ENCODE data around the gene SPAG4.
A peak's percentile ranks its signal among the peaks of the same experiment; 100 is the strongest.

SPAG4 gene

GRCh38 chr20:35615667-35616464 lies at the start of gene SPAG4:
Gene SPAG4, plus strand, starts transcription at chr20:35615829. Its CDS starts 175 bp downstream, at chr20:35616004.
- peak; percentile 93 for DNase-seq

GRCh38 chr20:35568645-35569044 lies 47.0 kb upstream of the SPAG4 start:
- DNase-seq, result no peak

GRCh38 chr20:35571555-35571954 lies 44.1 kb upstream of the SPAG4 start:
- no peak for DNase-seq

- DNase-seq, result no peak
Observed at GRCh38 chr20:35572838-35573237, 42.8 kb upstream of the SPAG4 start.

- no peak for DNase-seq
Observed at GRCh38 chr20:35575958-35576357, 39.7 kb upstream of the SPAG4 start.

DNA sequence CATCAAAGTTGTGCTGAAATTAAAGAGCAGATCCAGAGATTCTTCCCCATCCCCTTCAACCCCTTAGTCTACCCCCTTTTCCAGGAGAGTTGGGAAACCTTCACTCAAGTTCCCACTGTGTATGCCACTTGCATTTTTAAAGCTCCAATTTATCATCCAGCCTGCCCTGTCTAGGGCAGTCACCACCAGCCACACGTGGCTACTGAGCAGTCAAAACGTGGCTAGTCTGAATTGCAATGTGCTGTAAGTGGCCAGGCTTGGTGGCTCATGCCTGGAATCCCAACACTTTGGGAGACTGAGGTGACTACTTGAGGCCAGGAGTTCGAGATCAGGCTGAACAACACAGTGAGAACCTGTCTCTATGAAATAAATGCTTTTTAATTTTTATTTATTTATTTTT lies 38.8 kb upstream of the SPAG4 start:
- no peak for DNase-seq

DNA sequence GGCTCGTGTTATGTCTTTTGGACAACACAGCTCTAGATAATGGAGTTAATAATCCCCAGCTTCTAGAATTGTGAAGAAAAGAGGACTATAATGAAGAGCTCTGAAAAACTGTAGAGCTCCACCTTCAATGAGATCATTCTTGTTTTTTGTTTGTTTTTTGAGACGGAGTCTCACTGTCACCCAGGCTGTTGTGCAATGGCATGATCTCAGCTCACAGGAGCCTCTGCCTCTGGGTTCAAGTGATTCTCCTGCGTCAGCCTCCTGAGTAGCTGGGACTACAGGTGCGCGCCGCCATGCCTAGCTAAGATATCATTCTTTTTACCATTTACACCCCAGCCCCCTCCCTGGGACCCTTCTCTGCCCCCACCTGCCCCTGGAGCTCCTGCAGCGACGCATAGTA lies 37.2 kb upstream of the SPAG4 start:
- no peak for DNase-seq

DNA sequence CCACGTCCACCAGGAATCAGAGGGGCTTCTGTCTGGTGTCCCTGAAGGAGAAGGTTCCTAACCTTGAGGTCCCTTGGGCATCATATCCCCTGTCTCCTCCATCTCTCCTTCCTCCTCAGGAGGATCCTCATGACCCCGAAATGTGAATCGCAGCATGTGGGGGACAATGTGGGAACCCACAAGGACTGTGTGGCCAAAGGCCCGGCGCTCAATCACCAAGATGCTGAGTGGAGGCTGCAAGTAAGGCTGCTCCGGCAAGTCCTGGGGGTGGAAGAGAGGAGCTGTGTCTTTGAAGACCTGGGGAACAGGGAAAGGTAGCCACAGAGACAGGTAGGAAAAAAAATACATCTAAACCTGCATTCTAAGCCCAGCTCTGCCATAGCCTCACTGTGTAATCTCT lies 36.4 kb upstream of the SPAG4 start:
- DNase-seq, result no peak

DNA sequence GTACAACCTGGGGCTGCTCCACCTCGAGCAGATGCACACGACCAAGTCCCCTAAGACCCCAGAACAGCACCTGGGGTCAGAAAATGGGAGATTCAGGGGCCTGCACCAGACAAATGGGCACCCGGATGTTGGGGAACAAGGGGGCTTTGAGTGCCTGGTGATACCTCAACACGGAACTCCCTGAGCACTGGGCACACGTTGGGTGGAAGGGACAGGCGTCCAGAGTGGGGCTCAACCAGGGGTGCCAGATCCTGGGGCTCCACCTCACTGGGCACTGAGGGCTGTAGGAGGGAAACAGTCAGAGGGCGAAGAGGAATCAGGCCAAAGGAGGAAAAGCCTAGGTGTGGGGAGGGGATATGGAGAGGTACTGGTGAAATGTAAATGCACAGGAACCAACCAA lies 33.5 kb upstream of the SPAG4 start:
- DNase-seq, result no peak

GRCh38 chr20:35582741-35583404 lies 32.8 kb upstream of the SPAG4 start:
- DNase-seq, result no peak

GRCh38 chr20:35583636-35584560 lies 31.7 kb upstream of the SPAG4 start:
- DNase-seq, result no peak

GRCh38 chr20:35586751-35587425 lies 28.7 kb upstream of the SPAG4 start:
- no peak for DNase-seq

GRCh38 chr20:35587436-35587835 lies 28.2 kb upstream of the SPAG4 start:
- DNase-seq, result no peak

DNA sequence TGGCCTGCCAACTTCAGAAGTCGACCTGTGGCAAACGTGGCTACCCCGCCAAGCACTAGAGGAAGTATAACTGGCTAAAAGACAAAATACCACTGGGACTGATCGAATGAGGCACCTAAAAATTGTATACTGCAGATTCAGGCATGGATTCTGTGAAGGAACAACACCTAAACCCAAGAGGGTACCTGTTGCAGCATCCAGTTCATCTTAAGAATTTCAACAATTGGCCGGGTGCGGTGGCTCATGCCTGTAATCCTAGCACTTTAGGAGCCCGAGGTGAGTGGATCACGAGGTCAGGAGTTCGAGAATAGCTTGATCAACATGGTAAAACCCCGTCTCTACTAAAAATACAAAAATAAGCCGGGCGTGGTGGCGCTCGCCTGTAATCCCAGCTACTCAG lies 27.2 kb upstream of the SPAG4 start:
- DNase-seq, result no peak

DNA sequence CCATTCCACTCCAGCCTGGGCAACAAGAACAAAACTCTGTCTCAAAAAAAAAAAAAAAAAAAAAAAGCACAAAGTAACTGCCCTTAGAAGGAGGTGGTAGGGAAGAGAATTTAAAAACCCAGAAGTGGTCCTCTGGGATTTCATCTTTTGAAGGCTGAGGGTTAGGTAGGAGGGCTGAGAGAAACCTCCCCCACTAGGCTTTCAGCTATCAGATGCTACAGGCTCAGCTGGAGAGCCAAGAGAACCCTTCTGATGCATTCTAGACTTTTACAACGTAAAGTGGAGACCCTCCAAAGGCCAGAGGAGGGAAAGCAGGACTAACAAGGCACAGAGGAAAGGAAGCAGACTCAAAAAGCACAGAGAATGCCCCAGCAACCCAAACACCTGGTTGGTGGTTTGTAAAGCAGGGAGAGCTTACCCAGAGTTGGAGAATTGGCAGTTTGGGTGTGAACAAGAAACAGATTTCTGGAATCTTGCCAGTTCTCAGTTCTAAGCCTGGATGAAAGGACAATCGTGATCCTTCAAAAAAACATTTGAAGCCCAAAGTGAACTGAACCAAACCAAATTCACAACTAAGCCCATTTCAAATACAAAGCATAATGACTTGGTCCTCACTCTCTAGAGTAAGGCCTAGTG lies 23.2 kb upstream of the SPAG4 start:
- no peak for DNase-seq

- DNase-seq, result no peak
Observed at GRCh38 chr20:35595456-35595855, 20.2 kb upstream of the SPAG4 start.

DNA sequence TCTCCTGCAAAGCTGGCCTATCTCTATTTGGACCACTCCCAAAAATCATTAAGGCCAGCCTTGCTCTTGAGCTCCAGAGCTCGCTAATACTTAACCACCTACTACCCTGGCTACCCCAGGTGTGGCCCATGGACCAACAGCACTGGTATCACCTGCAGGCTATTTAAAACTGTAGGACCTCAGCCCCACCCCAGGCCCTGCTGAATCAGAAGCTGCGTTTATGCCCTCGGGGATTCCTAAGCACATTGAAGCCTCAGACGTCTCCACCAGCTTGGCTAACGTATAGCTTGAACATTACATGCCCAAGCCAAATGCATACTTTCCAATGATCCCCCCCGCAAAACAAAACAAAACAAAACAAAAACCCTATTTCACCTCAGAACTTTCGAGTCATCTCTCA lies 19.7 kb upstream of the SPAG4 start:
- DNase-seq, result no peak

DNA sequence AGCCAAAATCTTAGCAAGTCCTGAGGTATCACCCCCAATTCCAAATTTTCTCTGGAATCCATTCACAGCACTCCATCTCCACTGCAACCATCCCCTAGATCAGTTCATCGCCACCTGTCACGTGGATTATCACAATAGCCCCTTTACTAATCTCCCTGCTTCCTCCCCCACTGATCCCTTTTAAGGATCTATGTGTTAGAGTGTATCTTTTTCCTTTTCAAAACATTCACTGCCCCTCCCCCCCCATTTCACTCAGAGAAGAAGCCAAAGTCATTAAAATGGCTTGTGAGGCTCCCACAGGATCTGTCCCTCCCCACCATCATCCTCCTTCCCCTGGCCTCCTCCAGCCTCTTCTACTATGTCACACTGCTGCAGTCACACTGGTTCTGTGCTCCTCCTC lies 18.4 kb upstream of the SPAG4 start:
- no peak for DNase-seq

- no peak for DNase-seq
Observed at GRCh38 chr20:35598476-35598875, 17.2 kb upstream of the SPAG4 start.

DNA sequence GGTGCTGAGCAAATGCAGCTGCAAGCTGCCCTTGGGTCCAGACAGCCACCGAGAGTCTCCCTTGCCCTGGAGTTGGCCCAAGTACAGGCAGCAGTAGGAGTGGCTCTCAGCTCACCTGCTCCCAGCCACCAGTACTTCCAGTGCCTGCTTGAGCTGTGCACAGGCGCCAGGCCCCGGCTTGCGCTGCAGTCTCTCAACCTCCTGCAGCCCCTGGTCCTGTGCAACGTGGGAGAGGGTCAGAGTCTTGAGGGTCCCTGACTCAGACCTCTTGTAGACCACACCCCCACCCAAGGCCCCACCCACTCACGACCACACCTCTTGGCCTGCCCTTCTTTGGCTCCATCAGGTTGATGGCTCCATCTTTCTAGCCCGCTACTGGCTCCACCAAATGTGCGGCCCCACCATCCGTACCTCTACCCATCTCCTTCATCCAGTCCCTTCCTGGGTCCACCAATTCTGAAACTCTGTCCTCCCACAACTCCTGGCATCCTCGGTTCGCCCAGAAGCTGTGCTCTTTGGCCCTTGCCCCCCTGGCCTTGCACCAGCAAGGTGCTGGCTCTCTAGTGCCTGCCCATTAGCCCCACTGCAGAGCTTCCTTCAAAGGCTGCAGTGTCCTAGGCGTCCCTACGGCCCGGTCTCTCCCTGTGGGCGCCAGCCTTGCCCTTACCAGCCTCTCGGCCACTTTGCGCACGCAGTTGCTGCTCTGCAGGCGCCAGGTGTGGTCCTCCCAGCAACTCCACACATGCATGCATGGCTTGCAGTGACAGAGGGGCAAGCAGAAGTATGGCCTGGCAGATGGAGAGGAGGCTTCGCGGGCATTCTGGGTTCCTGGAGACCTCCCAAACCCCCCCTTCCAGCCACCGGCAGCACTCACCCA lies 16.5 kb upstream of the SPAG4 start:
- DNase-seq, result no peak

- DNase-seq, result no peak
Observed at GRCh38 chr20:35599776-35600120, 15.9 kb upstream of the SPAG4 start.
